ENCODE results near the gene WEE2.

- TF ChIP-seq CTCF (conservative IDR thresholded peaks at IDR 0.05), result no peak
- no peak for TF ChIP-seq ZFX (IDR thresholded peaks at IDR 0.05)
Observed at GRCh38 chr7:141679014-141679413, 29.1 kb upstream of the WEE2 start.

Measured in C4-2B (cell line).